Activated CD8-positive, alpha-beta memory T cell treated with anti-CD3 and anti-CD28 coated beads, Interleukin-2, amount 50 U/mL, for 24 hours (primary cell): Measurements from ENCODE around the gene CDC5L.

ENCODE experiments used
- DNase-seq: peaks from one replicate; pipeline ENCODE4 v3.0.0-alpha.2; 2020; ENCODE audit errors: extremely low read depth

Gene CDC5L

DNA sequence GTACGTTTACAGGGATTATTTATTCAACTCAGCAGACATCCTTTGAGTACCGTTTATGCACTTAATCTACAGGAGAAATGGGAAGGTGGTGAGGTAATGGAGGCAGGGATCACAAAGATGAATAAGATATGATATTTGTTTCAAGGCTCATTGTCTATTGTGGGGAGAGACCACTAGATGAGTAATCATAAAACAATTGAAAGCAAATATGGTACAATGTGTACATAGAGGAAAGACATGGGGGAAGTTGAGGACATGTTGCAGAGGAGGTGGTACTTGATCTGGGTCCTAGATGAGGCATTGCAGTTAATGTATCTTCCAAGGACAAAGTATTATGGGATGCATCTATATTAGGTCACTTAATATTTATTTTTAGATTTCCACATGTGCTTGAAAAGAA, 13.7 kb upstream of the CDC5L start:
- no peak for DNase-seq

GRCh38 chr6:44375071-44375470, 12.4 kb upstream of the CDC5L start:
- DNase-seq, result no peak

GRCh38 chr6:44377484-44377883, 10.0 kb upstream of the CDC5L start:
- DNase-seq, result no peak

DNA sequence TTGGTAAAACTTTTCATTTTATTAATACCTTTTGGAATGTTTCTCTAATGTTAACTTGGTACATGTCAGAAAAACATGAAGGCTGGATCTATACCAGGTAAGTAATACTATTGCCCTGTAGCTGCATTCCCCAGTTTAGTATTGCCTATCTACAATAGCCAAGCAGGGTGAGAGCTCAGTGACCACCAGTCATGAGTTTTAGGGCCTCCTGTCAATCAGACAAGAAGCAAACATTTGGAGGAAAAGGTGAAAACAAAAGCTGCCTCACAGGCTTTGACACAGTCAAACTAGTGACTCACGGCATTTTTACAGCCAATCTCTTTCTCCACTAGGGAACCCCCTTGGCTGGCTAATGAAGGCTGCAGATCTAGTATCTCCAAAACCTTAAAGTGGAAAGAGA, 9.5 kb upstream of the CDC5L start:
- DNase-seq, result no peak

- no peak for DNase-seq
These were observed 5.8 kb upstream of the CDC5L start for GRCh38 chr6:44381739-44382138.

GRCh38 chr6:44386364-44386928, 1.1 kb upstream of the CDC5L start:
- DNase-seq, result no peak

DNA sequence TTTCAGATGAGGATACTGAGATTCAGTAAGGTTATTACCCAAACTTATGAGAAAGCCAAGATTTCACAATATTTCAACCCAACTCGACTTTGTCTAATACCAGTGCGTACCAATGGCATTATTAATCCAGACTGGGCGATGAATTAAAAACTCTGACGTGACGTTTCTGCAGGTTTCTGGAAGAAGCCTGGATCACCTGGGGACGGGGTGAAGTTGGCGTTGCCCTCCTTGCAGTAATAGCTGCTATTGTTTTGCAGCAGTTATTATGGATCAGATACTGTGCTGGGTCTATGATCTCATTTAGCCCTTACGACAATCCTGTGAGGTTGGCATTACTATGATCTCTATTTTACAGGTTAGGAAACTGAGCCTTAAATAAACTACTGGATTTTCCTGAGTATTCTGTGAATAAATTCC, 569 bp upstream of the CDC5L start:
- no peak for DNase-seq

- DNase-seq, result no peak
These were observed 605 bp downstream of the CDC5L start for GRCh38 chr6:44388135-44388487.

- no peak for DNase-seq
These were observed 1.4 kb downstream of the CDC5L start for GRCh38 chr6:44388887-44389286.

GRCh38 chr6:44390158-44390683, 2.7 kb downstream of the CDC5L start:
- no peak for DNase-seq

GRCh38 chr6:44395501-44395900, 8.0 kb downstream of the CDC5L start:
- no peak for DNase-seq

- no peak for DNase-seq
These were observed 9.5 kb downstream of the CDC5L start for GRCh38 chr6:44396968-44397367.

DNA sequence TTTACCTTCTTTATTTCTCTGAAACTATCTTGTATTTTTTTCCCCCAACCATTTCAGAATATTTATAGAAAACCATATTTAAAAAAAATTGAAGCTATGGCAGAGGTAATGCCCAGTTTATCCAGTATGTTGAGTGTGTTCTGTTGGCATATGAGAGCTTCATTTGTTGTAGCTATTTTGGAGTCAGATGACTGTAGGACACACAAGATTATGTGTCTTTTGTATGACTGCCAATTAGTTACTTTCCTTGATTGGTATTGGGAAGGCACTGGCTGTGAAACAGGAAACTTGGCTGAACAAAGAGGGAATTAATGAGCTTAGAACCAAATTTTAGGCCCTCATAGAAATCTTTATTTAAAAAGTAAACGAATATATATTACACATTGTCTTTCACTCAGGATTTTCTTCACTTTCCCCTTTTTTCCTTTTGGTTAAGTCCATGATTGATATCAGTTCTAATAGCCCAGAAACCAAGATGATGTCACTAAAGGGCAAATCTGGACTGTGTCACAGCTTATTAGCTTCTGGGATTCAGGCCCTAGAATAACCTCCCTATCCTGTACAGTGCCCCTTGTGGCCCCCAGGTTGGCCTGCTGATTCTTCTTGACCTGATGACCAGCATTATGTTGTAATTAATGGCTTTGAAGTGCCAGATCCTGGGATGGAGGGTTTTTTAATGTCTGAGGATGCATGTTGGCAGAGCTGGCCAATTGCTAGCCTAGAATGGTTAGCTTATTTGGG, 10.1 kb downstream of the CDC5L start:
- DNase-seq, result no peak

DNA sequence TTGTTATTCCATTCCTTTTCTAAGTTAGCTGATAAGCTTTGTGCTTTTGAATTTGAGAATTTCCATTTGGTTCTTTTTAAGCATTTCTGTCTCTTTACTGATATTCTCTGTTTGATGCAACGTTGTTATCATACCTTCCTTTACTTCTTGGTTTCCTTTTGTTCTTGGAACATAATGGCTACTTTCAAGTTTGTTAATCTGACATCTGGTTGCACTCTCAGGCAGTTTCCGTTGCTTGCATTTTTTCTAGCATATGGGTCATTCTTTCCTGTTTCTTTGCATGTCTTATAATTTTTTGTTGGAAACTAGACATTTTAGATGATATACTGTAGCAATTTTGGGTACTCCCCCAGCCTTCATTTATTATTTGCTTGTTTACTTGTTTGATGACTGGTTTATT, 12.5 kb downstream of the CDC5L start:
- DNase-seq, result no peak

DNA sequence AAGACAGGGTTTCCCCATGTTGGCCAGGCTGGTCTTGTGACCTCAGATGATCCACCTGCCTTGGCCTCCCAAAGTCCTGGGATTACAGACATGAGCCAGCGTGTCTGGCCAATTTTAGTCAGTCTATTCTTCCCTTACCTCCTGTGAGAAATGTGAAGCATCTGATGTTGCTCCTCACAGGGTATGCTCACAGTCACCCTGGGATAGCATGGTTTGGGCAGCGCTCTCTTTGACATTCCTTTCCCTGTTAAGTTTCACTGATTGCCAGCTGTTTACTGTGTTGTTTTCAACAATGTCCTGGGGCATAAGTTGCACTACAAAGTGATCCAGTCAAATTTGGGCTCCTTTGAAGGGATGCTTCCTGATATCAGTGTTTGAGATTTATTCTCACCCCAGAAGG, 13.1 kb downstream of the CDC5L start:
- no peak for DNase-seq

DNA sequence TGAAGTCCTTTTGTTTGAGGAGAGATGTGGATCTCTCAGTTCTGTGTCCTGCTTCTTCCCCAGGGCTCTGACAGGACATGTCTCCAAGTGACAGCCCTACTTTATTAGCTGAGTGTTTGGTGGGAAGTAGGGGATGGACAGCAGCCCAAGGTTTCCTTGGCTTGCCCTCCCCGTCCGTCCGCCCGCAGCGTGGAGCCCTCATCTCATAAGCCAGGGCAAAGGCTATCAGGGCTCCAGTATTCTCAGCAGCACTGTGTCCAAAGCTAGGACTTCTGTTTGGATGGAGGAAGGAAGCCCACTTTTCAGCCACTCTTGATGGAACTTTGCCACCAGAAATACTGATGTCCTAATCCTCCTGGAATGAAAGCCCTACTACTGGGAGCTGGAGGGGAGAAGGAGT, 13.6 kb downstream of the CDC5L start:
- no peak for DNase-seq

DNA sequence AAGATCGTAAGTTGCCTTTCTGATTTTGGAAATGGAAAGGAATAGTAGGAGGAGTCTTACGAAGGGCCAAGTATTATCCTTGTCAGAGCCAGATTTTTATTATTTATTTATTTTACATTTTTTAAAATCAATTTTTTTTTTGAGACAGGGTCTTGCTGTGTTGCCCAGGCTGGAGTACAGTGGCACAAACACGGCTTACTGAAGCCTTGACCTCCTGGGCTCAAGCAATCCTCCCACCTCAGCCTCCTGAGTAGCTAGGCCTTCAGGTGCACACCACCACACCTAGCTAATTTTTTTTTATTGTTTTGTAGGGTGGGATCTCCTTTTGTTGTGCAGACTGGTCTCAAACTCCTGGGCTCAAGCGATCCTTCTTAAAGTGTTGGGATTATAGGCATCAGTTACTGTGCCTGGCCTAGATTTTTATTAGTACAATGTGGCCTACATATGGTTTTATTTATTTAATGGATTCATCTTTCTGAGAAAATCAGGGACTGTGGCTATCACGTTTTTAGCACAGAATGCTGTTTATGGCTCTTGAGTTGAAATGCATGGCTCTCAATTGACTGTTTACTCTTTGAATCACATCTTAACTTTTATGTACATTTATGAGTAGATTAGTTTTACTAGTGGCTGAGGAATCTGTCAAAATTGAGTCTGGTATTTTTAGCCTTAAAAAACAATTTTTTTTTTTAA, 16.7 kb downstream of the CDC5L start:
- DNase-seq, result no peak

DNA sequence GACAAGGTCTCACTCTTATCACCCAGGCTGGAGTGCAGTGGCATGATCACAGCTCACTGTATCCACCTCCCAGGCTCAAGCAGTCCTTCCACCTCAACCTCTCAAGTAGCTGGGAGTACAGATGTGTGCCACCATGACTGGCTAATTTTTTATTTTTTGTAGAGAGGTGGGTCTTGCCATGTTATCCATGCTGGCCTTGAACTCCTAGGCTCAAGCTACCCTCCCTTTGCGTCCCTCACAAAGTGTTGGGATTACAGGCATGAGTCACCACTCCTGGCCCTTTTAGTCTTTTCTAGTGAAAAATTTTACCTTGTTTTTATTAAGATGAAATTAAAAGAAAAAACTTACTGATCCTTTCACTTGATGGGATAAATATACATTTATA, 17.2 kb downstream of the CDC5L start:
- no peak for DNase-seq

DNA sequence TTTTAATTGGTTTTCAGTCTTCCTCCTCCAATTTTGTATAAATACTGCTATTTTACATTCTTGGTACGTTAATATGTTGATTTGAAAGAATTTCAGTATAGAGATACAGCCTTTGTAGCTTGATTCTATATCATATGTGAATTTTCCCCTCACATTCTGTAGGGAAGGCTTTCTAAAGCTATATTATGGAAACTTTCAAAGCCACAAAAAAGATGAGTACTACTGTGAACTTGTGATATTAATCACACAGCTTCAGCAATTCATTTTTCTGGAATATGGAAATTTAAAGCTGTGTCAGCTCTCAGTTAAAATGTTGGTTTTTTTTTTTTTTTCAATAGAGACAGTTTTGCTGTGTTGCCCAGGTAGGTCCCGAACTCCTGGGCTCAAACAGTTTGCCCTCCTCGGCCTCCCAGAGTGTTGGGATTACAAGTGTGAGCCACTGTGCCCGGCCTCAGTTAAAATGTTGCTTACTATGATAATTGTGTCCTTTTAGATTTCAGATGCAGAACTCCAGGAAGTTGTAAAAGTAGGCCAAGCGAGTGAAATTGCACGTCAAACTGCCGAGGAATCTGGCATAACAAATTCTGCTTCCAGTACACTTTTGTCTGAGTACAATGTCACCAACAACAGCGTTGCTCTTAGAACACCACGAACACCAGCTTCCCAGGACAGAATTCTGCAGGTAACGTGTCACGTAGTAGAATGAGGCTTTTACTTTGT, 20.6 kb downstream of the CDC5L start:
- no peak for DNase-seq

- DNase-seq, result no peak
These were observed 21.8 kb downstream of the CDC5L start for GRCh38 chr6:44409207-44409794.

DNA sequence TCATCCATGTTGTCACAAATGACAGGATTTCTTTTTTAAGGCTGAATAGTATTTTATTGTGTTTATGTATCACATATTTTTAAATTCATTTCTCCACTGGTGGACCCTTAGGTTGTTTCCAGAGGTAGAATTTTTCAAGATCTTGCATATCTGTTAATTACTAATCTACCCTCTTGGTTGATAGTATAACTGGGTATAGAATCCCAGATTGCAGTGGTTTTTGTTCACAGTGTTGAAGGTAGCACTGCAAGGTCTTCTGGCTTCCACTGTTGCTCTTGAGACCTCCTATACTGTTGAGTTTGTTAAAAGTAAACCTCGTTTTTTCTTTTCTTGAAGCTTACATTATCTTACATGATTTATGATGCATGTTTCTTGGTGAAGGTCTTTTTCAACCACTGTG, 22.9 kb downstream of the CDC5L start:
- DNase-seq, result no peak

DNA sequence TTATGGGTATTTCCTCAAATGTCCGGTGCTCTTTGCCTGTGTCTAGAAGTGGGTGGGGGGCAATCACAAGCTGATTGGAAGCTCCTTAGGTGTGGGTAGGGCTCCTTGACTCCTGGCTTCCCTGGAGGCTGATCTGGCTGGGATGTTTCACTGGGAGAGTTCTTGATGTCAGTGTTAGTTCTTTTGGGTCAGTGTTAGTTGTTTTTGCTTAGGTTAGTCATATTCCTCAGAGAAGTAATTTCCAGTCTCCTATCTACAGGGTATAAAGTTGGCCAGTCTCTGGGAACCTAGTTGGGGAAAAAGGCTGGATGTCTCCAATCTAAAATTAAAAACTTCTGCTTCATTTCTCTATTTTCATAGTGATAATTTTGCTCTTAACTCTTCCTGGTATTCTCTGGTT, 23.6 kb downstream of the CDC5L start:
- DNase-seq, result no peak
